DND-41 (cell line): Measurements from ENCODE around the gene ANKAR.
"Not testable (repeated sequence)": the region's sequence is repeated elsewhere in the genome, so short reads cannot be mapped to it uniquely, and the experiment has no call there.

Experiments
- ATAC-seq: fragments of 200-7000 bp; cut with Tn5 transposase; 3 replicates; pipeline ENCODE4 v1.9.1; 2021; ENCODE audit warnings: low read depth; ENCODE audit not compliant: insufficient read depth
- DNase-seq: peaks from one replicate; pipeline ENCODE4 v3.0.0-alpha.2; 2020
- H2AFZ ChIP-seq: 2 replicates; pipeline ENCODE4 v1.6.0; 2012; ENCODE audit warnings: low read depth, low read length
- H3K27ac ChIP-seq: 2 replicates; pipeline ENCODE4 v1.5.1; 2012; ENCODE audit warnings: low read length, inconsistent platforms
- H3K27me3 ChIP-seq: fragments of 200-600 bp; sonication (generic); 2 replicates; pipeline ENCODE4 v1.6.0; 2012; ENCODE audit warnings: low read length, mild to moderate bottlenecking, inconsistent platforms; ENCODE audit not compliant: insufficient read depth, poor library complexity
- H3K36me3 ChIP-seq: 2 replicates; pipeline ENCODE4 v1.5.1; 2012; ENCODE audit warnings: low read length, inconsistent platforms; ENCODE audit not compliant: insufficient read depth
- H3K4me1 ChIP-seq: 2 replicates; pipeline ENCODE4 v1.5.1; 2012; ENCODE audit warnings: mild to moderate bottlenecking, low read length; ENCODE audit not compliant: insufficient read depth
- H3K4me2 ChIP-seq: 2 replicates; pipeline ENCODE4 v1.6.0; 2012; ENCODE audit warnings: mild to moderate bottlenecking, moderate library complexity, low read length, inconsistent platforms; ENCODE audit not compliant: insufficient read depth
- H3K4me3 ChIP-seq, 2 experiments: fragments of 200-600 bp in 1 of 2; shearing (Covaris generic) in 1 of 2; 2 replicates each; pipeline ENCODE4 v1.5.1; 2012 to 2016; ENCODE audit warnings: inconsistent platforms in 2 of 2, low read length in 2 of 2, mild to moderate bottlenecking in 2 of 2, low read depth in 1 of 2, moderate library complexity in 1 of 2
- H3K79me2 ChIP-seq: 2 replicates; pipeline ENCODE4 v1.6.0; 2012; ENCODE audit warnings: low read length, inconsistent platforms; ENCODE audit not compliant: insufficient read depth
- H3K9ac ChIP-seq: 2 replicates; pipeline ENCODE4 v1.6.0; 2012; ENCODE audit warnings: low read depth, mild to moderate bottlenecking, inconsistent platforms, low read length, moderate library complexity
- H3K9me3 ChIP-seq: 2 replicates; pipeline ENCODE4 v1.5.1; 2012; ENCODE audit warnings: low read length, moderate library complexity, mild to moderate bottlenecking, inconsistent platforms; ENCODE audit not compliant: insufficient read depth, severe bottlenecking
- H4K20me1 ChIP-seq: 2 replicates; pipeline ENCODE4 v1.6.0; 2012; ENCODE audit warnings: low read length; ENCODE audit not compliant: insufficient read depth
- CTCF ChIP-seq: IDR thresholded peaks from 2 replicates; pipeline ENCODE4 v1.5.1; 2012; ENCODE audit warnings: borderline replicate concordance, low read length, moderate library complexity, mild to moderate bottlenecking; ENCODE audit not compliant: poor library complexity, severe bottlenecking; ENCODE audit errors: extremely low read depth
- EZH2 ChIP-seq: IDR thresholded peaks from 3 replicates; pipeline ENCODE4 v1.6.1; 2012; ENCODE audit warnings: borderline replicate concordance, low read depth, mild to moderate bottlenecking, moderate library complexity, low read length, inconsistent platforms; ENCODE audit not compliant: severe bottlenecking

ANKAR gene

GRCh38 chr2:189662669-189663226 lies 11.7 kb upstream of the ANKAR start:
- Histone ChIP-seq H3K9me3 (no peaks in the 10 kb centered on the region), H3K27ac (peak overlapping the region; percentile 83), H4K20me1 (peaks cover 13% of the 10 kb centered on the region; the same call in 1 of the 2 replicates), H3K4me1 (peaks cover 57% of the 10 kb centered on the region), H3K4me3 (peak overlapping the region; percentile 47 to 70), H3K4me2 (peak overlapping the region; percentile 96), H3K27me3 (no peaks in the 10 kb centered on the region), H3K79me2 (peaks cover 57% of the 10 kb centered on the region), H2AFZ (no peak overlapping the region), H3K36me3 (peaks cover 31% of the 10 kb centered on the region), H3K9ac (peak overlapping the region; percentile 80)
- DNase-seq: peak; percentile 40
- ATAC-seq: no peak
- TF ChIP-seq EZH2 (no peak), CTCF (no peak)

- peaks cover 13% of the 10 kb centered on the region; the same call in 1 of the 2 replicates for H4K20me1 ChIP-seq
- H2AFZ ChIP-seq, ATAC-seq, H3K27me3 ChIP-seq, DNase-seq, H3K9me3 ChIP-seq: not testable (repeated sequence)
- peaks cover 57% of the 10 kb centered on the region for H3K79me2 ChIP-seq
- H3K4me1 ChIP-seq: peaks cover 51% of the 10 kb centered on the region
- H3K9ac ChIP-seq: peak overlapping the region; percentile 34
- peaks cover 37% of the 10 kb centered on the region for H3K36me3 ChIP-seq
- H3K27ac ChIP-seq: 0 out of 2 replicates have a peak overlapping the region, but pooled peaks have one; percentile 11
- H3K4me3 ChIP-seq: peak overlapping the region in 1 of 2 experiments; percentile 29; a peak in 1 of 4 replicates
- peak overlapping the region; percentile 96 for H3K4me2 ChIP-seq
Observed at GRCh38 chr2:189663319-189663718, 11.2 kb upstream of the ANKAR start.

- Histone ChIP-seq H4K20me1 (peaks cover 13% of the 10 kb centered on the region; the same call in 1 of the 2 replicates), H3K79me2 (peaks cover 28% of the 10 kb centered on the region), H3K4me1 (peaks cover 3% of the 10 kb centered on the region; the same call in 1 of the 2 replicates), H3K36me3 (peaks cover 91% of the 10 kb centered on the region), H3K9ac (no peak overlapping the region), H3K27me3 (no peaks in the 10 kb centered on the region), H3K4me2 (no peak overlapping the region), H3K27ac (no peak overlapping the region), H3K9me3 (no peaks in the 10 kb centered on the region), H3K4me3 (no peak overlapping the region), H2AFZ (no peak overlapping the region)
- DNase-seq (no peak), ATAC-seq (no peak)
- TF ChIP-seq EZH2 (no peak), CTCF (no peak)
Observed at GRCh38 chr2:189669913-189670312, 4.6 kb upstream of the ANKAR start.

GRCh38 chr2:189673661-189674373 lies 653 bp upstream of the ANKAR start:
- H3K27me3 ChIP-seq: no peaks in the 10 kb centered on the region
- H3K79me2 ChIP-seq: peaks cover 7% of the 10 kb centered on the region; the same call in 1 of the 2 replicates
- no peak overlapping the region for H3K4me3 ChIP-seq
- H3K27ac ChIP-seq: no peak overlapping the region
- no peak for DNase-seq
- H3K4me1 ChIP-seq: no peaks in the 10 kb centered on the region
- TF ChIP-seq EZH2: no peak
- TF ChIP-seq CTCF: no peak
- H3K36me3 ChIP-seq: peaks cover 77% of the 10 kb centered on the region
- H2AFZ ChIP-seq: no peak overlapping the region
- H4K20me1 ChIP-seq: no peaks in the 10 kb centered on the region
- H3K4me2 ChIP-seq: no peak overlapping the region
- no peak for ATAC-seq
- H3K9ac ChIP-seq: no peak overlapping the region
- H3K9me3 ChIP-seq: no peaks in the 10 kb centered on the region
